Measurements from ENCODE around the gene IQGAP2. TPM values are rescaled to one million over a fixed set of nuclear protein-coding genes. Genes with fewer than 3 reads are reported as not detected.

Gene IQGAP2
- total and polyA plus RNA-seq, 2 of the 8 experiments (the other 6 are each of a cell fraction or from before 2014, with no cell fraction given), result 19.7 to 66.0 TPM

- H3K9ac ChIP-seq (replicated peaks in 1 of 4; ENCODE audit: extremely low read depth in 1 of 4, low read depth in 3 of 4, low read length in 3 of 4), result no peak overlapping the region
- no peaks in the 10 kb centered on the region for H3K79me1 ChIP-seq (ENCODE audit: low read depth, low read length)
- ChIA-PET CTCF (ENCODE audit: partially characterized antibody) (interaction anchor here (1.5 to 1.8 kb wide), 2 partner anchors 11 to 139 kb away, joined by 3 to 7 read pairs; no protein-coding TSS in a partner anchor), POLR2A (ENCODE audit: partially characterized antibody) (interaction anchor here (1.6 kb wide), 1 partner anchor 8 kb away, joined by 4 read pairs; no protein-coding TSS in a partner anchor)
- FAIRE-seq, result no peak
- no peaks in the 10 kb centered on the region for H4K20me1 ChIP-seq (replicated peaks in 1 of 2; ENCODE audit: control insufficient read depth in 1 of 2, insufficient read depth in 2 of 2, low read length in 2 of 2)
- no peak overlapping the region for H3K4me3 ChIP-seq (ENCODE audit: extremely low read depth in 1 of 4, insufficient read depth in 2 of 4, low read depth in 3 of 4, low read length in 4 of 4)
- no peaks in the 10 kb centered on the region for H3K23me2 ChIP-seq (ENCODE audit: low read depth, low read length)
- no peak overlapping the region for H4K91ac ChIP-seq (replicated peaks; ENCODE audit: insufficient read length, low read length)
- peaks cover 0 to 12% of the 10 kb centered on the region in 2 experiments; a peak in 2 of 4 replicates for H3K9me3 ChIP-seq (ENCODE audit: insufficient read depth in 2 of 2, low read depth in 1 of 2, low read length in 1 of 2)
- 91% methylated on average over 4 of the region's 4 CpGs; no CpG with 5 or more reads in 1 of the 2 experiments for WGBS, 2 experiments (ENCODE audit: extremely low coverage in 1 of 2, insufficient coverage in 1 of 2, insufficient read length in 1 of 2, insufficient replicate concordance in 2 of 2, low coverage in 1 of 2, low lambda C conversion rate in 2 of 2, missing lambda C conversion rate in 1 of 2)
- H2BK20ac ChIP-seq (ENCODE audit: low read length), result no peak overlapping the region
- H2BK12ac ChIP-seq (ENCODE audit: low read depth, low read length), result no peak overlapping the region
- H4K5ac ChIP-seq (ENCODE audit: insufficient read length, low read depth, low read length), result no peak overlapping the region
- no peaks in the 10 kb centered on the region for H3K79me2 ChIP-seq (ENCODE audit: control insufficient read depth in 1 of 2, insufficient read depth in 2 of 2, low read length in 2 of 2)
- H3K56ac ChIP-seq (replicated peaks; ENCODE audit: insufficient read length, low read depth, low read length), result no peak overlapping the region
- DNase-seq (ENCODE audit: low read depth in 1 of 2, low spot score in 2 of 2), result no peak
- no peaks in the 10 kb centered on the region; a peak in 1 of 8 replicates for H3K36me3 ChIP-seq (ENCODE audit: control insufficient read depth in 2 of 4, insufficient read depth in 4 of 4, low read length in 3 of 4)
- no peak overlapping the region for H3K14ac ChIP-seq (ENCODE audit: insufficient read length)
- no peak overlapping the region for H2BK5ac ChIP-seq (ENCODE audit: low read depth, low read length)
- H3K4ac ChIP-seq (replicated peaks; ENCODE audit: insufficient read length, low read depth, low read length), result no peak overlapping the region
- no peak overlapping the region for H2BK15ac ChIP-seq (ENCODE audit: low read length)
- no peak overlapping the region for H3K4me2 ChIP-seq (ENCODE audit: insufficient read depth in 1 of 2, low read depth in 2 of 2, low read length in 2 of 2)
- H3K27ac ChIP-seq (ENCODE audit: low read depth, low read length), result no peak overlapping the region
- no peak overlapping the region for H2BK120ac ChIP-seq (replicated peaks; ENCODE audit: low read depth, low read length)
- H3K18ac ChIP-seq (ENCODE audit: extremely low read depth, low read length), result no peak overlapping the region
- H2AFZ ChIP-seq (ENCODE audit: low read length), result no peak overlapping the region
- no peak overlapping the region for H2AK5ac ChIP-seq (ENCODE audit: low read depth, low read length)
- H3K27me3 ChIP-seq (replicated peaks in 1 of 4; ENCODE audit: control insufficient read depth in 3 of 4, extremely low read depth in 1 of 4, insufficient read depth in 3 of 4, low read length in 3 of 4), result no peaks in the 10 kb centered on the region
- H3K23ac ChIP-seq (ENCODE audit: insufficient read length), result no peak overlapping the region
- no peak overlapping the region for H4K8ac ChIP-seq (ENCODE audit: extremely low read depth, insufficient read depth, low read length)
- no peaks in the 10 kb centered on the region; a peak in 1 of 7 replicates for H3K4me1 ChIP-seq (replicated peaks in 1 of 4; ENCODE audit: control insufficient read depth in 3 of 4, insufficient read depth in 4 of 4, low read length in 3 of 4)
- TF ChIP-seq EGR1 (IDR thresholded peaks at IDR 0.05; ENCODE audit: borderline replicate concordance, low read depth, low read length) (no peak), RFX5 (IDR thresholded peaks at IDR 0.05; ENCODE audit: borderline replicate concordance, low read depth, low read length) (no peak), KDM4A (IDR thresholded peaks at IDR 0.05; ENCODE audit: low read depth, low read length, severe bottlenecking) (no peak), POLR2A (IDR thresholded peaks at IDR 0.05; ENCODE audit: control extremely low read depth in 1 of 2, low read depth in 2 of 2, low read length in 2 of 2) (no peak), KDM1A (IDR thresholded peaks at IDR 0.05; ENCODE audit: borderline replicate concordance, low read length) (no peak), GTF2F1 (IDR thresholded peaks at IDR 0.05; ENCODE audit: borderline replicate concordance, low read depth, low read length) (no peak), POLR2AphosphoS5 (IDR thresholded peaks at IDR 0.05; ENCODE audit: low read depth, low read length) (no peak), CTBP2 (IDR thresholded peaks at IDR 0.05; ENCODE audit: borderline replicate concordance, insufficient read depth, insufficient read length, low read length) (no peak), CBX8 (IDR thresholded peaks at IDR 0.05; ENCODE audit: borderline replicate concordance, low read depth, low read length) (no peak), CEBPB (IDR thresholded peaks at IDR 0.05; ENCODE audit: low read depth, low read length) (no peak), SAP30 (IDR thresholded peaks at IDR 0.05; ENCODE audit: insufficient read depth, insufficient replicate concordance, low read length) (no peak), BACH1 (IDR thresholded peaks at IDR 0.05; ENCODE audit: low read length) (no peak), TEAD4 (IDR thresholded peaks at IDR 0.05; ENCODE audit: low read depth, low read length) (no peak), RAD21 (IDR thresholded peaks at IDR 0.05 in 1 of 2, conservative IDR thresholded peaks at IDR 0.05 in 1 of 2; ENCODE audit: low read depth in 2 of 2, low read length in 2 of 2) (no peak), SUZ12 (IDR thresholded peaks at IDR 0.05; ENCODE audit: low read length) (no peak)
Measured at GRCh38 chr5:76555114-76555513, 152.0 kb downstream of the IQGAP2 start.

Measured in H1 (cell line).